ENCODE measurements around the gene PRELID3B. TPM values are rescaled to one million over a fixed set of nuclear protein-coding genes. Genes with fewer than 3 reads are reported as not detected.

The PRELID3B gene
- total RNA-seq, 1 experiment from 2014 or later, result 83.4 TPM

- intact Hi-C loops (cut with micrococcal nuclease; ENCODE audit: unreplicated experiment), result no loop called here
- DNase-seq (ENCODE audit: low spot score), result no peak
- no TSS peak for BruUV-seq (replicated peaks)
- ChIA-PET CTCF (no interaction called here), POLR2A (ENCODE audit: low non-redundant PET) (interaction anchor here (0.8 kb wide), 1 partner anchor 338 kb away, joined by 3 read pairs; the partner anchor contains the start of gene STX16)
- Histone ChIP-seq H3K9me3 (ENCODE audit: low read depth, low read length, poor library complexity, severe bottlenecking) (no peaks in the 10 kb centered on the region), H3K4me1 (ENCODE audit: insufficient read depth, low read length, poor library complexity, severe bottlenecking) (no peaks in the 10 kb centered on the region), H3K4me3 (ENCODE audit: low read depth, low read length, poor library complexity, severe bottlenecking) (no peak overlapping the region), H3K36me3 (ENCODE audit: insufficient read depth, low read length, poor library complexity, severe bottlenecking) (peaks cover 79% of the 10 kb centered on the region), H3K27ac (ENCODE audit: low read depth, low read length, poor library complexity, severe bottlenecking) (no peak overlapping the region), H3K27me3 (replicated peaks; ENCODE audit: insufficient read depth, low read depth, low read length, poor library complexity) (no peaks in the 10 kb centered on the region)
- TF ChIP-seq CTCF (conservative IDR thresholded peaks at IDR 0.05; ENCODE audit: low read depth, low read length) (no peak), EZH2 (IDR thresholded peaks at IDR 0.05; ENCODE audit: borderline replicate concordance, low read depth, low read length, poor library complexity, severe bottlenecking) (no peak)
Measured at GRCh38 chr20:58988565-58988882, 54.1 kb downstream of the PRELID3B start.

GRCh38 chr20:58987790-58988564, 54.6 kb downstream of the PRELID3B start:
- peaks cover 1% of the 10 kb centered on the region for H3K4me1 ChIP-seq (ENCODE audit: insufficient read depth, low read length, poor library complexity, severe bottlenecking)
- no peak overlapping the region for H3K27ac ChIP-seq (ENCODE audit: low read depth, low read length, poor library complexity, severe bottlenecking)
- ChIA-PET POLR2A (ENCODE audit: low non-redundant PET) (interaction anchor here (0.8 kb wide), 1 partner anchor 337 kb away, joined by 3 read pairs; the partner anchor contains the start of gene STX16), CTCF (no interaction called here)
- peaks cover 74% of the 10 kb centered on the region for H3K36me3 ChIP-seq (ENCODE audit: insufficient read depth, low read length, poor library complexity, severe bottlenecking)
- no peaks in the 10 kb centered on the region for H3K27me3 ChIP-seq (replicated peaks; ENCODE audit: insufficient read depth, low read depth, low read length, poor library complexity)
- intact Hi-C loops (cut with micrococcal nuclease; ENCODE audit: unreplicated experiment), result no loop called here
- H3K9me3 ChIP-seq (ENCODE audit: low read depth, low read length, poor library complexity, severe bottlenecking), result no peaks in the 10 kb centered on the region
- DNase-seq (ENCODE audit: low spot score), result no peak
- BruUV-seq (replicated peaks), result no TSS peak
- no peak for TF ChIP-seq EZH2 (IDR thresholded peaks at IDR 0.05; ENCODE audit: borderline replicate concordance, low read depth, low read length, poor library complexity, severe bottlenecking)
- TF ChIP-seq CTCF (conservative IDR thresholded peaks at IDR 0.05; ENCODE audit: low read depth, low read length), result no peak
- no peak overlapping the region for H3K4me3 ChIP-seq (ENCODE audit: low read depth, low read length, poor library complexity, severe bottlenecking)

GRCh38 chr20:58986968-58987517, 55.5 kb downstream of the PRELID3B start:
- H3K4me1 ChIP-seq (ENCODE audit: insufficient read depth, low read length, poor library complexity, severe bottlenecking), result peaks cover 10% of the 10 kb centered on the region
- DNase-seq (ENCODE audit: low spot score), result no peak
- TF ChIP-seq CTCF (conservative IDR thresholded peaks at IDR 0.05; ENCODE audit: low read depth, low read length) (no peak), EZH2 (IDR thresholded peaks at IDR 0.05; ENCODE audit: borderline replicate concordance, low read depth, low read length, poor library complexity, severe bottlenecking) (no peak)
- no TSS peak for BruUV-seq (replicated peaks)
- H3K9me3 ChIP-seq (ENCODE audit: low read depth, low read length, poor library complexity, severe bottlenecking), result no peaks in the 10 kb centered on the region
- no peak overlapping the region for H3K27ac ChIP-seq (ENCODE audit: low read depth, low read length, poor library complexity, severe bottlenecking)
- H3K27me3 ChIP-seq (replicated peaks; ENCODE audit: insufficient read depth, low read depth, low read length, poor library complexity), result no peaks in the 10 kb centered on the region
- peaks cover 64% of the 10 kb centered on the region for H3K36me3 ChIP-seq (ENCODE audit: insufficient read depth, low read length, poor library complexity, severe bottlenecking)
- intact Hi-C loops (cut with micrococcal nuclease; ENCODE audit: unreplicated experiment), result no loop called here
- CTCF ChIA-PET, result no interaction called here
- H3K4me3 ChIP-seq (ENCODE audit: low read depth, low read length, poor library complexity, severe bottlenecking), result no peak overlapping the region
- POLR2A ChIA-PET (ENCODE audit: low non-redundant PET), result interaction anchor here (0.6 kb wide), 1 partner anchor 29 kb away, joined by 3 read pairs; no protein-coding TSS in a partner anchor
